HEK293 (cell line): ENCODE measurements around the gene HOXA6.
A peak's percentile ranks its signal among the peaks of the same experiment; 100 is the strongest.

Experiments
- CTCF ChIA-PET: fragments of 350-600 bp; formaldehyde crosslinking; extraction: SDS; loops from one replicate; lab custom pipeline; 2021; ENCODE audit warnings: antibody characterized with exemption; lab: Yijun Ruan, JAX
- POLR2A ChIA-PET: fragments of 300-600 bp; formaldehyde crosslinking; extraction: SDS; loops from one replicate; lab custom pipeline; 2020; ENCODE audit warnings: antibody characterized with exemption, inconsistent platforms; lab: Yijun Ruan, JAX
- H3K27ac ChIP-seq: fragments of 200-500 bp; sonication (Bioruptor generic); 2 replicates; pipeline ENCODE4 v1.5.1; 2014; ENCODE audit warnings: low read depth, low read length, control low read depth, inconsistent platforms; ENCODE audit errors: extremely low read depth
- H3K36me3 ChIP-seq, 2 experiments: fragments of 200-500 bp in 1 of 2; sonication (Bioruptor generic) in 1 of 2; 1 replicate in 1 of 2; 2 replicates in 1 of 2; pipeline ENCODE4 v1.5.1; 2014 to 2017; ENCODE audit warnings: inconsistent platforms in 2 of 2, low read length in 2 of 2; ENCODE audit not compliant: control insufficient read depth in 2 of 2, insufficient read depth in 1 of 2
- H3K4me1 ChIP-seq: fragments of 200-500 bp; sonication (Bioruptor generic); 2 replicates; pipeline ENCODE4 v1.5.1; 2014; ENCODE audit warnings: mild to moderate bottlenecking, low read length, inconsistent platforms; ENCODE audit not compliant: control insufficient read depth, insufficient read depth
- H3K4me3 ChIP-seq: 2 replicates; pipeline ENCODE4 v1.5.1; 2011; ENCODE audit warnings: low read depth, mild to moderate bottlenecking, control low read depth, low read length, moderate library complexity
- H3K9me3 ChIP-seq: fragments of 200-500 bp; sonication (Bioruptor generic); 2 replicates; pipeline ENCODE4 v1.5.1; 2014; ENCODE audit warnings: low read depth, low read length, inconsistent platforms; ENCODE audit not compliant: control insufficient read depth, insufficient read depth
- BCL11B ChIP-seq: fragments of 450-650 bp; formaldehyde crosslinking; IDR thresholded peaks from 2 replicates; pipeline ENCODE4 v1.5.1; 2016; ENCODE audit warnings: low read depth, missing biosample characterization, missing genetic modification characterization
- FEZF1 ChIP-seq: fragments of 450-650 bp; formaldehyde crosslinking; IDR thresholded peaks from 2 replicates; pipeline ENCODE4 v1.5.1; 2016; ENCODE audit warnings: missing biosample characterization, missing genetic modification characterization
- MYNN ChIP-seq: fragments of 450-650 bp; formaldehyde crosslinking; IDR thresholded peaks from 2 replicates; pipeline ENCODE4 v1.5.1; 2016; ENCODE audit warnings: missing biosample characterization, missing genetic modification characterization, borderline replicate concordance
- ZFP3 ChIP-seq: fragments of 450-650 bp; formaldehyde crosslinking; IDR thresholded peaks from 2 replicates; pipeline ENCODE4 v1.5.1; 2016; ENCODE audit warnings: low read depth, missing biosample characterization, missing genetic modification characterization
- ZFP69B ChIP-seq: fragments of 450-650 bp; formaldehyde crosslinking; IDR thresholded peaks from 2 replicates; pipeline ENCODE4 v1.5.1; 2016; ENCODE audit warnings: missing biosample characterization, missing genetic modification characterization
- ZIC2 ChIP-seq: fragments of 450-650 bp; formaldehyde crosslinking; IDR thresholded peaks from 2 replicates; pipeline ENCODE4 v1.5.1; 2016; ENCODE audit warnings: missing biosample characterization, missing genetic modification characterization
- ZNF121 ChIP-seq: fragments of 450-650 bp; formaldehyde crosslinking; IDR thresholded peaks from 2 replicates; pipeline ENCODE4 v1.5.1; 2016; ENCODE audit warnings: missing biosample characterization, missing genetic modification characterization
- ZNF138 ChIP-seq: fragments of 450-650 bp; formaldehyde crosslinking; IDR thresholded peaks from 2 replicates; pipeline ENCODE4 v1.5.1; 2016; ENCODE audit warnings: missing biosample characterization, missing genetic modification characterization, borderline replicate concordance
- ZNF274 ChIP-seq, 2 experiments: fragments of 200-500 bp in 1 of 2; fragments of 450-650 bp in 1 of 2; sonication (Bioruptor generic) in 1 of 2; formaldehyde crosslinking in 1 of 2; IDR thresholded peaks; 2 replicates each; pipeline versions ENCODE4 v1.5.1 to v1.6.1; 2014 to 2016; ENCODE audit warnings: borderline replicate concordance in 1 of 2, inconsistent platforms in 1 of 2, low read length in 1 of 2, missing biosample characterization in 1 of 2, missing genetic modification characterization in 1 of 2
- ZNF548 ChIP-seq: fragments of 450-650 bp; formaldehyde crosslinking; IDR thresholded peaks from 2 replicates; pipeline ENCODE4 v1.5.1; 2016; ENCODE audit warnings: missing biosample characterization, missing genetic modification characterization
- ZNF654 ChIP-seq: fragments of 450-650 bp; formaldehyde crosslinking; IDR thresholded peaks from 2 replicates; pipeline ENCODE4 v1.5.1; 2016; ENCODE audit warnings: low read depth, missing biosample characterization, missing genetic modification characterization
- ZNF660 ChIP-seq: fragments of 450-650 bp; IDR thresholded peaks from 2 replicates; pipeline ENCODE4 v1.5.1; 2018; ENCODE audit warnings: missing biosample characterization, mild to moderate bottlenecking, missing genetic modification characterization
- ZNF677 ChIP-seq: fragments of 450-650 bp; IDR thresholded peaks from 2 replicates; pipeline ENCODE4 v1.5.0; 2018; ENCODE audit warnings: missing biosample characterization, mild to moderate bottlenecking, missing genetic modification characterization, moderate library complexity
- ZNF843 ChIP-seq: fragments of 450-650 bp; formaldehyde crosslinking; IDR thresholded peaks from 2 replicates; pipeline ENCODE4 v1.5.1; 2016; ENCODE audit warnings: missing biosample characterization, missing genetic modification characterization
- ZSCAN5A ChIP-seq: fragments of 450-650 bp; formaldehyde crosslinking; IDR thresholded peaks from 2 replicates; pipeline ENCODE4 v1.5.1; 2016; ENCODE audit warnings: missing biosample characterization, missing genetic modification characterization
- ZXDB ChIP-seq: fragments of 450-650 bp; formaldehyde crosslinking; IDR thresholded peaks from 2 replicates; pipeline ENCODE4 v1.5.1; 2016; ENCODE audit warnings: missing biosample characterization, missing genetic modification characterization
- TF ChIP-seq, protein P1 (sequence below): fragments of 450-650 bp; formaldehyde crosslinking; conservative IDR thresholded peaks from 2 replicates; pipeline ENCODE4 v1.5.1; 2016; ENCODE audit warnings: low read depth, missing biosample characterization, missing genetic modification characterization
- TF ChIP-seq, protein P2 (sequence below): fragments of 450-650 bp; formaldehyde crosslinking; IDR thresholded peaks from 2 replicates; pipeline ENCODE4 v1.5.1; 2016; ENCODE audit warnings: missing biosample characterization, missing genetic modification characterization
- TF ChIP-seq, protein P3 (sequence below): fragments of 450-650 bp; formaldehyde crosslinking; IDR thresholded peaks from 2 replicates; pipeline ENCODE4 v1.5.1; 2016; ENCODE audit warnings: missing biosample characterization, missing genetic modification characterization

HOXA6 gene

GRCh38 chr7:27179503-27180430 lies 32.2 kb upstream of the HOXA6 start:
- Histone ChIP-seq H3K36me3 (peaks cover 0 to 10% of the 10 kb centered on the region in 2 experiments; a peak in 2 of 3 replicates), H3K9me3 (no peaks in the 10 kb centered on the region), H3K4me3 (peak overlapping the region; percentile 76), H3K27ac (peak overlapping the region; percentile 99), H3K4me1 (peaks cover 36% of the 10 kb centered on the region)
- ChIA-PET POLR2A (interaction anchor here (0.5 to 3.4 kb wide), 18 partner anchors 10 to 1317 kb away, joined by 3 to 62 read pairs (median 6); partner anchors contain the start of genes HOXA5, HOXA6, HOXA7 and HOXA9), CTCF (interaction anchor here (0.5 to 3.7 kb wide), 14 partner anchors 9 to 1395 kb away, joined by 3 to 15 read pairs (median 4); no protein-coding TSS in a partner anchor)
- TF ChIP-seq ZFP69B (tag by site-specific recombination): 0 out of 2 replicates have a peak, but pooled peaks have one; percentile 10
- TF ChIP-seq, protein P1, sequence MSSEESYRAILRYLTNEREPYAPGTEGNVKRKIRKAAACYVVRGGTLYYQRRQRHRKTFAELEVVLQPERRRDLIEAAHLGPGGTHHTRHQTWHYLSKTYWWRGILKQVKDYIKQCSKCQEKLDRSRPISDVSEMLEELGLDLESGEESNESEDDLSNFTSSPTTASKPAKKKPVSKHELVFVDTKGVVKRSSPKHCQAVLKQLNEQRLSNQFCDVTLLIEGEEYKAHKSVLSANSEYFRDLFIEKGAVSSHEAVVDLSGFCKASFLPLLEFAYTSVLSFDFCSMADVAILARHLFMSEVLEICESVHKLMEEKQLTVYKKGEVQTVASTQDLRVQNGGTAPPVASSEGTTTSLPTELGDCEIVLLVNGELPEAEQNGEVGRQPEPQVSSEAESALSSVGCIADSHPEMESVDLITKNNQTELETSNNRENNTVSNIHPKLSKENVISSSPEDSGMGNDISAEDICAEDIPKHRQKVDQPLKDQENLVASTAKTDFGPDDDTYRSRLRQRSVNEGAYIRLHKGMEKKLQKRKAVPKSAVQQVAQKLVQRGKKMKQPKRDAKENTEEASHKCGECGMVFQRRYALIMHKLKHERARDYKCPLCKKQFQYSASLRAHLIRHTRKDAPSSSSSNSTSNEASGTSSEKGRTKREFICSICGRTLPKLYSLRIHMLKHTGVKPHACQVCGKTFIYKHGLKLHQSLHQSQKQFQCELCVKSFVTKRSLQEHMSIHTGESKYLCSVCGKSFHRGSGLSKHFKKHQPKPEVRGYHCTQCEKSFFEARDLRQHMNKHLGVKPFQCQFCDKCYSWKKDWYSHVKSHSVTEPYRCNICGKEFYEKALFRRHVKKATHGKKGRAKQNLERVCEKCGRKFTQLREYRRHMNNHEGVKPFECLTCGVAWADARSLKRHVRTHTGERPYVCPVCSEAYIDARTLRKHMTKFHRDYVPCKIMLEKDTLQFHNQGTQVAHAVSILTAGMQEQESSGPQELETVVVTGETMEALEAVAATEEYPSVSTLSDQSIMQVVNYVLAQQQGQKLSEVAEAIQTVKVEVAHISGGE (tag by site-specific recombination): peak; percentile 34; the same call in 1 of the 2 replicates
- TF ChIP-seq ZNF660 (tag by site-specific recombination): peak; percentile 86
- no peak for TF ChIP-seq ZNF274 (IDR thresholded peaks at IDR 0.05; ENCODE audit: low read length)
- no peak for TF ChIP-seq ZNF274 (tag by site-specific recombination; IDR thresholded peaks at IDR 0.05; ENCODE audit: borderline replicate concordance)
- TF ChIP-seq, protein P2, sequence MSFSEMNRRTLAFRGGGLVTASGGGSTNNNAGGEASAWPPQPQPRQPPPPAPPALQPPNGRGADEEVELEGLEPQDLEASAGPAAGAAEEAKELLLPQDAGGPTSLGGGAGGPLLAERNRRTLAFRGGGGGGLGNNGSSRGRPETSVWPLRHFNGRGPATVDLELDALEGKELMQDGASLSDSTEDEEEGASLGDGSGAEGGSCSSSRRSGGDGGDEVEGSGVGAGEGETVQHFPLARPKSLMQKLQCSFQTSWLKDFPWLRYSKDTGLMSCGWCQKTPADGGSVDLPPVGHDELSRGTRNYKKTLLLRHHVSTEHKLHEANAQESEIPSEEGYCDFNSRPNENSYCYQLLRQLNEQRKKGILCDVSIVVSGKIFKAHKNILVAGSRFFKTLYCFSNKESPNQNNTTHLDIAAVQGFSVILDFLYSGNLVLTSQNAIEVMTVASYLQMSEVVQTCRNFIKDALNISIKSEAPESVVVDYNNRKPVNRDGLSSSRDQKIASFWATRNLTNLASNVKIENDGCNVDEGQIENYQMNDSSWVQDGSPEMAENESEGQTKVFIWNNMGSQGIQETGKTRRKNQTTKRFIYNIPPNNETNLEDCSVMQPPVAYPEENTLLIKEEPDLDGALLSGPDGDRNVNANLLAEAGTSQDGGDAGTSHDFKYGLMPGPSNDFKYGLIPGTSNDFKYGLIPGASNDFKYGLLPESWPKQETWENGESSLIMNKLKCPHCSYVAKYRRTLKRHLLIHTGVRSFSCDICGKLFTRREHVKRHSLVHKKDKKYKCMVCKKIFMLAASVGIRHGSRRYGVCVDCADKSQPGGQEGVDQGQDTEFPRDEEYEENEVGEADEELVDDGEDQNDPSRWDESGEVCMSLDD (tag by site-specific recombination): peak; percentile 87
- TF ChIP-seq FEZF1 (tag by site-specific recombination): no peak; the same call in 1 of the 2 replicates
- 0 out of 2 replicates have a peak, but pooled peaks have one; percentile 25 for TF ChIP-seq ZFP3 (tag by site-specific recombination)
- TF ChIP-seq ZXDB: peak; percentile 46; the same call in 1 of the 2 replicates
- TF ChIP-seq ZNF548 (tag by site-specific recombination): no peak
- TF ChIP-seq, protein P3, sequence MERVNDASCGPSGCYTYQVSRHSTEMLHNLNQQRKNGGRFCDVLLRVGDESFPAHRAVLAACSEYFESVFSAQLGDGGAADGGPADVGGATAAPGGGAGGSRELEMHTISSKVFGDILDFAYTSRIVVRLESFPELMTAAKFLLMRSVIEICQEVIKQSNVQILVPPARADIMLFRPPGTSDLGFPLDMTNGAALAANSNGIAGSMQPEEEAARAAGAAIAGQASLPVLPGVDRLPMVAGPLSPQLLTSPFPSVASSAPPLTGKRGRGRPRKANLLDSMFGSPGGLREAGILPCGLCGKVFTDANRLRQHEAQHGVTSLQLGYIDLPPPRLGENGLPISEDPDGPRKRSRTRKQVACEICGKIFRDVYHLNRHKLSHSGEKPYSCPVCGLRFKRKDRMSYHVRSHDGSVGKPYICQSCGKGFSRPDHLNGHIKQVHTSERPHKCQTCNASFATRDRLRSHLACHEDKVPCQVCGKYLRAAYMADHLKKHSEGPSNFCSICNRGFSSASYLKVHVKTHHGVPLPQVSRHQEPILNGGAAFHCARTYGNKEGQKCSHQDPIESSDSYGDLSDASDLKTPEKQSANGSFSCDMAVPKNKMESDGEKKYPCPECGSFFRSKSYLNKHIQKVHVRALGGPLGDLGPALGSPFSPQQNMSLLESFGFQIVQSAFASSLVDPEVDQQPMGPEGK: peak; percentile 45
- no peak for TF ChIP-seq ZNF677 (tag by site-specific recombination)
- TF ChIP-seq MYNN (tag by site-specific recombination): peak; percentile 63
- TF ChIP-seq ZIC2 (tag by site-specific recombination): peak; percentile 62
- TF ChIP-seq ZNF138 (tag by site-specific recombination): no peak
- no peak for TF ChIP-seq ZSCAN5A (tag by site-specific recombination)
- no peak for TF ChIP-seq ZNF843 (tag by site-specific recombination)
- TF ChIP-seq ZNF654 (tag by site-specific recombination): peak; percentile 48
- 0 out of 2 replicates have a peak, but pooled peaks have one; percentile 37 for TF ChIP-seq BCL11B (tag by site-specific recombination)
- no peak for TF ChIP-seq ZNF121 (tag by site-specific recombination)
